HG03457 (cell line): ENCODE measurements around the gene TMPRSS11A.

Source experiments
- ATAC-seq: cut with Tn5 transposase; IDR thresholded peaks from one replicate; pipeline ENCODE4 v1.9.1; 2021; ENCODE audit warnings: moderate number of reproducible peaks; ENCODE audit not compliant: unreplicated experiment

The TMPRSS11A gene

GRCh38 chr4:67915400-67915966 is 47.8 kb downstream of the TMPRSS11A start:
- no peak for ATAC-seq

GRCh38 chr4:67912080-67912479 is 51.2 kb downstream of the TMPRSS11A start:
- ATAC-seq: no peak

- no peak for ATAC-seq
These were observed 51.7 kb downstream of the TMPRSS11A start for GRCh38 chr4:67911638-67912037.

- ATAC-seq: no peak
These were observed 52.2 kb downstream of the TMPRSS11A start for GRCh38 chr4:67911141-67911540.

DNA sequence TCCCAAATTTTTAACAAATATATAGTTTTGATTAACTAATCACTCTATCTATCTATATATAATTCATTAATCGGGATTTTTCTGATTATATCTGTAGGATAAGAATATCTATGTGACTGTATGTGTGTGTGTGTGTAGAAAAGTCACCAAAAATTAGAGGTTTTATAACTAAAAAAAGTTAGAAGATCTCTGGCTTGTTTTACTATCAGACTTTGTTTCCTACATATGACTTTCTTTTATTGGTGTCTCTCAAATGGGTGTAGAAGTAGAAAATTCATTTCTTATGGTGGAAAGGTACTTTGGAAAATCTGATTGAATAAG is 52.7 kb downstream of the TMPRSS11A start:
- no peak for ATAC-seq

DNA sequence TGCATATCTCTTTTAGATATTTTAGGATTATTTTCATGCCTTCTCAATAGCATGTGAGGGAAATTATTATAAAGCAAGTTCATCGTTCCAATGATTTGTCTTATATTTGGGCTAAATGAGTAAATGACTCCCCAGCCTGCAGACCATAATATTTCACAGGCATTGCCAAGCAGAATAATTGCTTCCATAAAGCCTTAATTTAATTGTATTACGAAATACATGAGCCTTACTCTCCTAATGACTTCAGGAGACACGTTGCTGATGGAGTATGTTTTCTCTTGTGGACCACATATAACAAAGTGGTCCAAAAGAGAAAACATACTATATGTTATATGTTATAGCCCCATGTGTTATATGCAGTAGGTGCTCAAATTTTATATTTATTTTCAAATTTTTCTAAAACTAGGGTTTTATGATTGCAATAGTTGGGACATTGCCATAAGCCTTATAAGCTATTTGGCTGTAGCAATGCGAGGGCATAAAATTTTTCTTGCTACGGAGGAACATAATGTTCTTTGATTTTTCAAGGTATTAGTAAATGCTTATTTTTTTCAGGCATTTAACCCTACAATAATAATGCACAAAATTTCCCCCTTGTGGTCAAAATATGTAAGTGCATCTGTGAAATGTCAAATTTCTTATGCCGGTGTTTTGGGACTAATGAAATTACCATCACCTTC is 53.2 kb downstream of the TMPRSS11A start:
- ATAC-seq: no peak

GRCh38 chr4:67907650-67908049 is 55.6 kb downstream of the TMPRSS11A start:
- no peak for ATAC-seq

GRCh38 chr4:67899096-67899495 is 64.2 kb downstream of the TMPRSS11A start:
- no peak for ATAC-seq

DNA sequence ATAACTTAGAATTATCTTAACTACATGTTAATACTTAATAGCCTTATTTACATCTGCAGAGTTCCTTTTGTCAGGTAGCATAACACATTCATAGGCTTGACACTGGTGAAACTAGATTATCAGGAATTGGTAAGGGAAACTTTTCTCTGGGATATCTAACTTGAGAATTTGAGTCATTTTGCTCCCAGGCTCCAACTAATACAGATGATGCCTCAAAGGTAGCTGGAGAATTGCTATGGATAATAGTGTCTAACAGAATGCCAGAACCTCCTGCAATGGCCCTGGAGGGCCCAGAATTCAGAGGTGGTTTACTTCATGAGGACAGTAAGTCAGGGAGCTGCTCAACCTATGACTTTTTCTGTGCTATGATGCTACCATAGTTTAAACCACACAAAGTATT is 65.6 kb downstream of the TMPRSS11A start:
- no peak for ATAC-seq

DNA sequence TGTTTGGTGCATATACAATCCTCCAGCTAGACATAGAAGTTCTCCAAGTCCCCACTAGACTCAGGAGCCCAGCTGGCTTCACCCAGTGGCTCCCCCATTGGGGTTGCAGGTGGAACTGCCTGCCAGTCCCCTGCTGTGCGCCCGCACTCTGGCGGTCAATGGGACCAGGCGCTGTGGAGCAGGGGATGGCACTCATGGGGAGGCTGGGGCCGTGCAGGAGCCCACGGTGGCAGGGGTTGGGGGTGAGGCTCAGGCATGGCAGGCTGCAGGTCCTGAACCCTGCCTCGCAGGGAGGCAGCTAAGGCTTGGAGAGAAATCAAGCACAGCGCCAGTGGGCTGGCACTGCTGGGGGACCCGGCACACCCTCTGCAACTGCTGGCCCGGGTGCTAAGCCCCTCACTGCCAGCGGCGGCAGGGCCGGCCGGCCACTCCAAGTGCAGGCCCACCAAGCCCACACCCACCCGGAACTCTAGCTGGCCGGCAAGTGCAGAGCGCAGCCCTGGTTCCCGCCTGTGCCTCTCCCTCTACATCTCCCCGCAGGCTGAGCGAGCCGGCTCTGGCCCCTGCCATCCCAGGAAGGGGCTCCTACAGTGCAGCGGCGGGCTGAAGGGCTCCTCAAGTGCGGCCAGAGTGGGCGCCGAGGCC is 66.8 kb downstream of the TMPRSS11A start:
- no peak for ATAC-seq

GRCh38 chr4:67894659-67895058 is 68.6 kb downstream of the TMPRSS11A start:
- ATAC-seq: no peak

- ATAC-seq: no peak
These were observed 70.4 kb downstream of the TMPRSS11A start for GRCh38 chr4:67892905-67893304.

DNA sequence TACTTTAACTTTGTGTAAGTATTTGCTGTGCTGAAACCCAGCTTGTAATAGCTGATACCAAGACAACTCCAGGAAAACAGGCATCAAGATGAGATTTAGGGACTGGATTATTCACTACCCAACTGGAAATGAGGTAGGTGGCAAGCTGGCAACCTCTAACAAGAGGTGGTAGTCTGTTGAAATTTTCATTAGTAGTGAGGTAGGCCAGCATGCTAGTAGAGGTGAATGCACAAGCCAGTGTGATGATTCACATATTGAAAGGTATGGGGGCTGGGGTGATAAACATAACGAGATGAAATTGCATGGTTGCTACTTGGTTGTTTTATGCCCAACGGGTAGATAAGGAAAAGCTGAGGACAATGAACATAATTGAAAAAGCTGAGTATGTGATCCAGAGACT is 71.0 kb downstream of the TMPRSS11A start:
- ATAC-seq: no peak

- ATAC-seq: no peak
These were observed 71.6 kb downstream of the TMPRSS11A start for GRCh38 chr4:67891645-67892044.

- ATAC-seq: no peak
These were observed 77.0 kb downstream of the TMPRSS11A start for GRCh38 chr4:67886281-67886680.

- no peak for ATAC-seq
These were observed 77.5 kb downstream of the TMPRSS11A start for GRCh38 chr4:67885762-67886161.

DNA sequence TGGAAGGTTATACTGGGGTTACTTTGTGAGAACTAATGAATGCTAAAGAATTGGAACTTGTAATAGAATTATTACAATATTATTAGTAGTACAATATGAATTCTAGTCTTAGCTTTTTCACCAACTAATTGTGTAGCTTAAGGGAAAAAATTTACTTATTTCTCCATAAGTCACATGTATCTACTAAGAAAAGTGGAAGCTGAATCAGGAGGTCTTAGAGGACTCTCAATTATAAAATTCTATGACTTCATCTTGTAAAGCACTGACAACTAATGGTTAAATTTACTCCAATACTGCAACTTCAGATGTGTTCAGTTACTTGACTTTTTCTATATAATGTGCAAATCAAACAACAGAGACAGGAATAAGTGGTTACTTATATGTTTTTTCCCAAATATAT is 78.6 kb downstream of the TMPRSS11A start:
- no peak for ATAC-seq

DNA sequence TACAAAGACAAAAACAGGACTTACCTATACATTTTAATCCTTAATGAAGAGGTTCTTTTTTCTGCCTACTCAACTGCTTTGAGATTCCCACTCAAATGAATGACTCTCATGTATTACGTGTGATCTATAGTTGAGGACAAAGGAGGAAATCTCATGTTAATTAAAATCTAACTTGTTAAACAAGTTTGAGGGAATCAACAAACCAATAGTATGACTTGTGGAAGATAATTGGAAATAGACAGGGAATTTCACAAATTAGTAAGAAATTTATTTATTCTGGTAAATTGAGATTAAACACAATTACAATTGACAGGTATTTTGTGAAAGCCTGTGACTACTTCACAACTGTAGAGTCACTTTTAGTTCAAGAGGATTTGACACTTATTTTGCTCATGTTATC is 79.4 kb downstream of the TMPRSS11A start, which contains the start of gene TMPRSS11D:
TMPRSS11D (minus strand) TSS at position 101 of the 400 bp plus-strand sequence; CDS start at position 32, 69 bp downstream.
- ATAC-seq: no peak

- no peak for ATAC-seq
These were observed 79.8 kb downstream of the TMPRSS11A start for GRCh38 chr4:67883458-67883857.

GRCh38 chr4:67880866-67881610 is 82.3 kb downstream of the TMPRSS11A start:
- ATAC-seq: no peak

DNA sequence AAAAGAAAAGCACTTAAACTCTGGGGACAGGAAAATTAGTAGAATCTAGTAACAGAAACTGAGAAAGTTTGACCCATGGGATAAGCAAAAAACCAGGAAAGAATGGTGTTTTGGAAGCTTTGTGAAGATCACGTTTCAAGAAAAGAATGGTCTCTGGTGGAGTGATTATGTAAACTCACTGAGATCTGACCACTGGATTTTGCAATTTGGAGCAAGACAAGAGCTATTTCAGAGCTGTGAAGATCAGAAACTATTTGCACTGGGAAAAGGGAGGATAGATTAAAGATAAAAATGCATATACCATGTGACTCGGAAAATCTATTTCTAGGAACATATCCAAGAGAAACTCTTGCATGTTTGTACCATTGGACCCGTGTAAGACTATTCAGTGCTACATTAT is 83.8 kb downstream of the TMPRSS11A start:
- no peak for ATAC-seq

DNA sequence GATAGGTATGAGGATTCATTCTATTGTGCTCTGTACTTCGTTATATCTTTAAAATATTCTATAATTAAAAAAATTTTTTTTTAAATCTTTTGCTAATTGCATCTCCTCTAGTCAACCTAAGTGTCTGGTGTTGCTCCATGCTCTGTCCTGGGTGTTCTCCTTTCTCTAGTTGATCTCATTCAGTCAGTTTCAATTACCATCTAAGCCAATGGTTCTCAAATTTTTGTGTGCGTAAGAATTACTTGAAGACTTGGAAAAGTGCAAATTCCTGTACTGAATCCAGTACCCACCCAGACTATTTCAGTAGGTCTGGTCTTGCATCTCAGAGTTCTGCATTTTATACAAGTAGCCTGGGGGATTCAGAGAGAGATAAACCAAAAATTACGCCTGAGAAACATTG is 86.2 kb downstream of the TMPRSS11A start:
- no peak for ATAC-seq
